Naive thymus-derived CD4-positive, alpha-beta T cell (primary cell): Measurements from ENCODE around the gene MGAT5B. TPM values are rescaled to one million over a fixed set of nuclear protein-coding genes. Genes with fewer than 3 reads are reported as not detected.
A peak's percentile ranks its signal among the peaks of the same experiment; 100 is the strongest.
"Not testable (repeated sequence)": the region's sequence is repeated elsewhere in the genome, so short reads cannot be mapped to it uniquely, and the experiment has no call there.

Source experiments
- ATAC-seq: fragments of 150-1000 bp; cut with Tn5 transposase; 2 replicates; pipeline ENCODE4 v1.10.0; 2021; ENCODE audit warnings: mild to moderate bottlenecking, moderate library complexity
- CTCF ChIA-PET: fragments of 350-600 bp; sonication (Branson Sonifier 250); formaldehyde crosslinking; loops from one replicate; lab custom pipeline; 2021; ENCODE audit warnings: antibody characterized with exemption; lab: Charles Lee
- POLR2A ChIA-PET: fragments of 350-600 bp; sonication (Branson Sonifier 250); formaldehyde crosslinking; loops from one replicate; lab custom pipeline; 2021; ENCODE audit warnings: antibody characterized with exemption, inconsistent platforms; lab: Charles Lee
- DNase-seq, 9 donors: peaks; one replicate each; pipeline versions ENCODE4 v3.0.0 to v3.0.0-alpha.2; 2020 to 2022; ENCODE audit warnings: mixed read lengths in 1 of 9
- H3K27ac ChIP-seq: one replicate; pipeline ENCODE4 v1.7.0; 2013; ENCODE audit warnings: mild to moderate bottlenecking, low read depth, low read length, moderate library complexity
- H3K27me3 ChIP-seq, 2 donors: one replicate each; pipeline ENCODE4 v1.7.0; 2013; ENCODE audit warnings: low read length in 2 of 2, mild to moderate bottlenecking in 2 of 2, moderate library complexity in 2 of 2; ENCODE audit not compliant: control insufficient read depth in 2 of 2, insufficient read depth in 2 of 2
- H3K36me3 ChIP-seq, 3 experiments: 1 replicate in 2 of 3; 2 replicates in 1 of 3; pipeline ENCODE4 v1.7.0; 2013; ENCODE audit warnings: low read length in 3 of 3, mild to moderate bottlenecking in 3 of 3, moderate library complexity in 1 of 3; ENCODE audit not compliant: insufficient read depth in 3 of 3, control insufficient read depth in 2 of 3
- H3K4me1 ChIP-seq, 2 donors: one replicate each; pipeline ENCODE4 v1.7.0; 2013; ENCODE audit warnings: low read length in 2 of 2, mild to moderate bottlenecking in 2 of 2, moderate library complexity in 1 of 2; ENCODE audit not compliant: control insufficient read depth in 2 of 2, insufficient read depth in 2 of 2
- H3K4me3 ChIP-seq: 2 replicates; pipeline ENCODE4 v1.7.0; 2013; ENCODE audit warnings: mild to moderate bottlenecking, low read length
- H3K9me3 ChIP-seq, 3 experiments: 1 replicate in 2 of 3; 2 replicates in 1 of 3; pipeline ENCODE4 v1.7.0; 2013; ENCODE audit warnings: low read length in 3 of 3; ENCODE audit not compliant: control insufficient read depth in 2 of 3
- H3K27ac Mint-ChIP-seq, 9 donors: one replicate each; pipeline ENCODE4 v1.8.0; 2020 to 2022; ENCODE audit warnings: mixed read lengths in 9 of 9, mild to moderate bottlenecking in 8 of 9, moderate library complexity in 5 of 9, inconsistent platforms in 2 of 9
- H3K27me3 Mint-ChIP-seq, 5 donors: one replicate each; pipeline ENCODE4 v1.8.0; 2021 to 2022; ENCODE audit warnings: mixed read lengths in 5 of 5, mild to moderate bottlenecking in 1 of 5
- H3K36me3 Mint-ChIP-seq, 5 donors: one replicate each; pipeline ENCODE4 v1.8.0; 2020 to 2022; ENCODE audit warnings: mixed read lengths in 5 of 5, mild to moderate bottlenecking in 3 of 5, inconsistent platforms in 1 of 5
- H3K4me1 Mint-ChIP-seq, 7 donors: one replicate each; pipeline ENCODE4 v1.8.0; 2020 to 2022; ENCODE audit warnings: mixed read lengths in 7 of 7, mild to moderate bottlenecking in 3 of 7, inconsistent platforms in 1 of 7
- H3K4me3 Mint-ChIP-seq, 10 donors: one replicate each; pipeline ENCODE4 v1.8.0; 2020 to 2022; ENCODE audit warnings: mild to moderate bottlenecking in 10 of 10, mixed read lengths in 10 of 10, moderate library complexity in 6 of 10, inconsistent platforms in 2 of 10
- H3K9me3 Mint-ChIP-seq, 11 donors: one replicate each; pipeline ENCODE4 v1.8.0; 2020 to 2022; ENCODE audit warnings: mixed read lengths in 11 of 11, mild to moderate bottlenecking in 4 of 11, inconsistent platforms in 1 of 11, moderate library complexity in 1 of 11
- intact Hi-C, 2 donors: fragments of 100-400 bp; cut with micrococcal nuclease; formaldehyde crosslinking; loops; one replicate each; pipeline ENCODE4 v1.15.1; 2023
- polyA plus RNA-seq, 2 donors: library from polyadenylated mRNA; unstranded; fragments of 300-500 nt; fragmentation: Illumina TruSeq; gene quantifications; one replicate each; pipeline ENCODE4 v1.2.3, GENCODE V29; 2021
- total RNA-seq, 6 experiments: library from RNA in 5 of 6; stranded (reverse) in 5 of 6; gene quantifications; 1 replicate in 5 of 6; 2 replicates in 1 of 6; pipeline ENCODE4 v1.2.3 and lab custom pipeline; 2021 to 2026

The MGAT5B gene
- total and polyA plus RNA-seq, 7 experiments from 2014 or later, result 0.12 to 3.7 (median 1.5) TPM; not detected in 1

DNA sequence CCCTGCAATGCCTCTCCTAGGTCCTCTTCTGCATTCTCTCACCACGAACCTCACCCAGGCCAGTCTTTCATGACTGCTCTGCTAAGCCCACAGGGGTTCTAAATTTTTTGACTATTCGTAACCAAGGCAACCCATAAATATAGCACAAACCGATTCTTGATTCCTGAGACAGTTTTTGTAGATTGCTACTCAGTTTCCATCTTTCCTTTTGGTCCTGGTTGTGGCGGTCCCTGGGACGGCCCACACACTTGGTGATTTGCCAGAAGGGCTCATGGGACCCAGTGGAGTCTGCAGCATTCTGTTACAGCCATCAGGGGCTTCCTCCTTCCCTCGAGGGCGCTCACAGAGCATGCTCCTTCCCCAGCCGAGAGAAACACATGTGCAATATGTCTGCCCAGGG lies 23.4 kb upstream of the MGAT5B start:
- Histone ChIP-seq H3K4me3 (no peak overlapping the region), H3K27ac (no peak overlapping the region), H3K27me3 (peaks cover 0 to 12% of the 10 kb centered on the region in 2 donors), H3K4me1 (peaks cover 0 to 3% of the 10 kb centered on the region in 2 donors), H3K36me3 (no peaks in the 10 kb centered on the region), H3K9me3 (no peaks in the 10 kb centered on the region)
- CTCF ChIA-PET, result interaction anchor here (0.6 kb wide), 1 partner anchor 204 kb away, joined by 3 read pairs; no protein-coding TSS in a partner anchor
- peaks cover 7 to 18% (median 13%) of the 10 kb centered on the region in 7 donors for H3K4me1 Mint-ChIP-seq
- H3K4me3 Mint-ChIP-seq, result no peak overlapping the region
- DNase-seq (no peak), ATAC-seq (no peak)
- no peaks in the 10 kb centered on the region for H3K9me3 Mint-ChIP-seq
- H3K27me3 Mint-ChIP-seq, result peaks cover 51 to 73% (median 53%) of the 10 kb centered on the region in 5 donors
- intact Hi-C loops, result no loop called here
- H3K27ac Mint-ChIP-seq, result no peak overlapping the region
- POLR2A ChIA-PET, result no interaction called here
- no peaks in the 10 kb centered on the region for H3K36me3 Mint-ChIP-seq

DNA sequence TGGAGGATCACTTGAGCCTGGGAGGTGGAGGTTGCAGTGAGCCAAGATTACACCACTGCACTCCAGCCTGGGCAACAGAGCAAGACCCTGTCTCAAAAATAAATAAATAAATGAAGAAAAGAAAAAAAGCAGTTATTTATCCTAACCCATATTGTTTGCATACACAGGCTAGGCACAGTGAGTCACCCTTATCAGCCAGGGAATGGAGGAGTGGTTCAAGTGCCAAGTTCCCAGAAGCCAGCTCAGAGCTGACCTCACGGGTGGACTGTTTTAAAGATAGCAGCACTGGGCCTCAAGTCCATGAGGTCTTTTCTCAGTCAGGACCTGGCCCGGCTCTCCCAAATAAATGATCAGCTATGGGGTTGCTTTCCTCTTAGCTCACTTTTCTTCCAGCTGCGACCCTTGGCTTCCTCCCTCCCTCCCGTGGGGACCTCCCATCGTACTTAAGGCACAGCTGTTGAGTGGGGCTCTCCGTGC lies 22.6 kb upstream of the MGAT5B start:
- Mint-ChIP-seq H3K36me3 (no peaks in the 10 kb centered on the region), H3K27ac (no peak overlapping the region), H3K4me3 (no peak overlapping the region), H3K4me1 (peaks cover under 1 to 11% (median 5%) of the 10 kb centered on the region in 7 donors), H3K9me3 (no peaks in the 10 kb centered on the region), H3K27me3 (peaks cover 44 to 68% (median 46%) of the 10 kb centered on the region in 5 donors)
- peaks cover 0 to 12% of the 10 kb centered on the region in 2 donors for H3K27me3 ChIP-seq
- no peaks in the 10 kb centered on the region for H3K36me3 ChIP-seq
- ChIA-PET POLR2A (no interaction called here), CTCF (interaction anchor here (0.6 to 0.7 kb wide), 2 partner anchors 204 to 210 kb away, joined by 3 read pairs; no protein-coding TSS in a partner anchor)
- H3K4me3 ChIP-seq, result no peak overlapping the region
- H3K9me3 ChIP-seq, result no peaks in the 10 kb centered on the region
- H3K27ac ChIP-seq, result no peak overlapping the region
- DNase-seq, result no peak
- intact Hi-C loops, result no loop called here
- H3K4me1 ChIP-seq, result no peaks in the 10 kb centered on the region
- ATAC-seq, result no peak

DNA sequence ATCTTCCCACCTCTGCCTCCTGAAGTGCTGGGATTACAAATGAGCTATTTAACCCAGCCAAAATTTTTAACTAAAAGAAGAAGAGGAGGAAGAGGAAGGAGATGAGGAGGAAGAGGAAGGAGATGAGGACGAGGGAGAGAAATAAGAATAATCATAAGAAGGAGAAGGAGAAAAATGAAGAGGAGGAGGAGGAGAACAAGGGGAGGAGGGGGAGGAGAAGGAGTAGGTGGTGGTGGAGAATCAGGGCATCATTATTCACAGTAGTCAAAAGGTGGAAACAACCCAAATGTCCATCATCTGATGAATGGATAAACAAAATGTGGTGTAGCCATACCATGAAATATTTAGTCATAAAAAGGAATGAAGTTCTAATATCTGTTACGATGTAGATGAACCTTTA lies 21.2 kb upstream of the MGAT5B start:
- Mint-ChIP-seq H3K36me3 (no peaks in the 10 kb centered on the region), H3K9me3 (no peaks in the 10 kb centered on the region), H3K27me3 (peaks cover 31 to 54% (median 36%) of the 10 kb centered on the region in 5 donors), H3K4me3 (no peak overlapping the region), H3K4me1 (peaks cover 0 to 3% (median 0%) of the 10 kb centered on the region in 7 donors), H3K27ac (no peak overlapping the region)
- ATAC-seq, result no peak
- Histone ChIP-seq H3K4me3 (no peak overlapping the region), H3K9me3 (no peaks in the 10 kb centered on the region), H3K4me1 (no peaks in the 10 kb centered on the region), H3K36me3 (no peaks in the 10 kb centered on the region), H3K27ac (no peak overlapping the region), H3K27me3 (peaks cover 0 to 12% of the 10 kb centered on the region in 2 donors)
- intact Hi-C loops, result no loop called here
- ChIA-PET CTCF (no interaction called here), POLR2A (interaction anchor here (0.7 kb wide), 1 partner anchor 112 kb away, joined by 3 read pairs; no protein-coding TSS in a partner anchor)
- no peak for DNase-seq

GRCh38 chr17:76848670-76849069 lies 19.5 kb upstream of the MGAT5B start:
- intact Hi-C loops, result no loop called here
- ChIA-PET POLR2A (no interaction called here), CTCF (no interaction called here)
- Mint-ChIP-seq H3K36me3 (no peaks in the 10 kb centered on the region), H3K9me3 (no peaks in the 10 kb centered on the region), H3K4me1 (peaks cover 0 to 3% (median 0%) of the 10 kb centered on the region in 7 donors), H3K27me3 (peaks cover 21 to 43% (median 29%) of the 10 kb centered on the region in 5 donors), H3K27ac (peak overlapping the region in 1 of 9 donors; percentile 72), H3K4me3 (no peak overlapping the region)
- H3K27ac ChIP-seq, result no peak overlapping the region
- no peaks in the 10 kb centered on the region for H3K4me1 ChIP-seq
- ATAC-seq (no peak), DNase-seq (no peak)
- no peaks in the 10 kb centered on the region for H3K36me3 ChIP-seq
- peaks cover 0 to 10% of the 10 kb centered on the region in 2 donors for H3K27me3 ChIP-seq
- no peak overlapping the region for H3K4me3 ChIP-seq
- H3K9me3 ChIP-seq, result no peaks in the 10 kb centered on the region

DNA sequence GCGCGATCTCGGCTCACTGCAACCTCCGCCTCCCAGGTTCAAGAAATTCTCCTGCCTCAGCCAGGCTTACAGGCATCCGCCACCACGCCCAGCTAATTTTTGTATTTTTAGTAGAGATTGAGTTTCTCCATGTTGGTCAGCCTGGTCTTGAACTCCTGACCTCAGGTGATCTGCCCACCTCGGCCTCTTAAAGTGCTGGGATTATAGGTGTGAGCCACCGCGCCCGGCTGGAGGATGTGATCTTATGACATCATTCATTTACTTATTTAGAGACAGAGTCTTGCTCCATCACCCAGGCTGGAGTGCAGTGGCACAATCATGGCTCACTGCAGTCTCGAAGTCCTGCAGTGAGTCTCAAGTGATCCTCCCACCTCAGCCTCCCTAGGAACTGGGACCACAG lies 19.0 kb upstream of the MGAT5B start:
- H3K4me1 ChIP-seq, H3K36me3 Mint-ChIP-seq, H3K4me1 Mint-ChIP-seq, POLR2A ChIA-PET, H3K27me3 ChIP-seq, CTCF ChIA-PET, H3K9me3 Mint-ChIP-seq, H3K9me3 ChIP-seq, intact Hi-C loops, ATAC-seq, H3K4me3 ChIP-seq, H3K27ac Mint-ChIP-seq, H3K36me3 ChIP-seq, H3K27ac ChIP-seq, H3K4me3 Mint-ChIP-seq, DNase-seq: not testable (repeated sequence)
- H3K27me3 Mint-ChIP-seq, result peaks cover 16 to 41% (median 29%) of the 10 kb centered on the region in 5 donors

DNA sequence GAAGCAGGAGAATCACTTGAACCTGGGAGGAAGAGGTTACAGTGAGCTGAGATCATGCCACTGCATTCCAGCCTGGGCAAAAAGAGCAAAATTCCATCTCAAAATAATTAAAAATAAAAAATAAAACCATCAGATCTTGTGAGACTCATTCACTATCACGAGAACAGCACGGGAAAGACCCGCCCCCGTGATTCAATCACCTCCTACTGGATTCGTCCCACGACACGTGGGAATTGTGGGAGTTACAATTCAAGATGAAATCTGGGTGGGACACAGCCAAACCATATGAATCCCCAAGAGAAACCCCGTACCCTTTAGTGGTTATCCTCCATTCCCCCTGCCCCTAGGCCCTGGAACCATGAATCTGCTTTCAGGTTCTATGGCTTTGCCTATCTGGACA lies 15.4 kb upstream of the MGAT5B start:
- Mint-ChIP-seq H3K4me3 (no peak overlapping the region), H3K4me1 (no peaks in the 10 kb centered on the region), H3K27me3 (peaks cover 4 to 18% (median 10%) of the 10 kb centered on the region in 5 donors), H3K27ac (no peak overlapping the region), H3K9me3 (no peaks in the 10 kb centered on the region), H3K36me3 (no peaks in the 10 kb centered on the region)
- Histone ChIP-seq H3K4me1 (no peaks in the 10 kb centered on the region), H3K36me3 (no peaks in the 10 kb centered on the region), H3K27ac (no peak overlapping the region), H3K4me3 (no peak overlapping the region), H3K9me3 (no peaks in the 10 kb centered on the region), H3K27me3 (no peaks in the 10 kb centered on the region)
- ATAC-seq (no peak), DNase-seq (no peak)
- ChIA-PET POLR2A (no interaction called here), CTCF (no interaction called here)
- intact Hi-C loops, result no loop called here

DNA sequence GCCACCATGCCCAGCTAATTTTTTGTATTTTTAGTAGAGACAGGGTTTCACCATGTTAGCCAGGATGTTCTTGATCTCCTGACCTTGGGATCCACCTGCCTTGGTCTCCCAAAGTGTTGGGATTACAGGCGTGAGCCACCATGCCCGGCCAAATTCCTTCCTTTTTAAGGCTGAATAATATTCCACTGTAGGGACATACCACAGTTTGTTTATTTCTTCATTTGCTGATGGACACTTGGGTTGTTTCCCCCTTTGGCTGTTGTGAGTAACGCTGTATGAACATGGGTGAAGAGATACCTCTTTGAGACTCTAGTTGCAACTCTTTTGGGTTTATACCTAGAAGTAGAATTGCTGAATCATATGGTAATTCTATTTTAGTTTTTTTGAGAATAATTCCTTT lies 13.1 kb upstream of the MGAT5B start:
- H3K36me3 ChIP-seq, result no peaks in the 10 kb centered on the region
- ATAC-seq (no peak), DNase-seq (no peak)
- no peak overlapping the region for H3K4me3 ChIP-seq
- no peaks in the 10 kb centered on the region for H3K4me1 ChIP-seq
- no peaks in the 10 kb centered on the region for H3K27me3 ChIP-seq
- Mint-ChIP-seq H3K4me1 (no peaks in the 10 kb centered on the region), H3K27me3 (peaks cover 4 to 21% (median 10%) of the 10 kb centered on the region in 5 donors), H3K36me3 (no peaks in the 10 kb centered on the region), H3K9me3 (no peaks in the 10 kb centered on the region), H3K4me3 (no peak overlapping the region), H3K27ac (no peak overlapping the region)
- H3K27ac ChIP-seq, result no peak overlapping the region
- no peaks in the 10 kb centered on the region for H3K9me3 ChIP-seq
- intact Hi-C loops, result no loop called here
- ChIA-PET CTCF (interaction anchor here (0.7 to 1.4 kb wide), 2 partner anchors 42 to 201 kb away, joined by 3 to 6 read pairs; no protein-coding TSS in a partner anchor), POLR2A (no interaction called here)
